Muscle layer of colon (tissue), 2 donors: ENCODE measurements around the gene SELENOV.

Source experiments
- H3K27ac ChIP-seq: one replicate; pipeline ENCODE4 v1.7.0; 2013; ENCODE audit warnings: low read depth, mild to moderate bottlenecking, low read length, moderate library complexity
- H3K27me3 ChIP-seq, 2 donors: one replicate each; pipeline ENCODE4 v1.7.0; 2013; ENCODE audit warnings: low read length in 2 of 2, mild to moderate bottlenecking in 2 of 2; ENCODE audit not compliant: insufficient read depth in 2 of 2, control insufficient read depth in 1 of 2
- H3K36me3 ChIP-seq: one replicate; pipeline ENCODE4 v1.7.0; 2013; ENCODE audit warnings: mild to moderate bottlenecking, low read length; ENCODE audit not compliant: insufficient read depth
- H3K4me1 ChIP-seq: one replicate; pipeline ENCODE4 v1.7.0; 2013; ENCODE audit warnings: mild to moderate bottlenecking, low read length; ENCODE audit not compliant: insufficient read depth
- H3K4me3 ChIP-seq, 2 donors: one replicate each; pipeline ENCODE4 v1.7.0; 2013; ENCODE audit warnings: low read length in 2 of 2, low read depth in 1 of 2, mild to moderate bottlenecking in 1 of 2, moderate library complexity in 1 of 2
- H3K9ac ChIP-seq: one replicate; pipeline ENCODE4 v1.7.0; 2013; ENCODE audit warnings: low read length
- H3K9me3 ChIP-seq: one replicate; pipeline ENCODE4 v1.7.0; 2013; ENCODE audit warnings: mild to moderate bottlenecking, low read length
- donor health status: abdominal sarcoma.
- donor health status: Adenocarcinoma of cecum.

SELENOV gene

DNA sequence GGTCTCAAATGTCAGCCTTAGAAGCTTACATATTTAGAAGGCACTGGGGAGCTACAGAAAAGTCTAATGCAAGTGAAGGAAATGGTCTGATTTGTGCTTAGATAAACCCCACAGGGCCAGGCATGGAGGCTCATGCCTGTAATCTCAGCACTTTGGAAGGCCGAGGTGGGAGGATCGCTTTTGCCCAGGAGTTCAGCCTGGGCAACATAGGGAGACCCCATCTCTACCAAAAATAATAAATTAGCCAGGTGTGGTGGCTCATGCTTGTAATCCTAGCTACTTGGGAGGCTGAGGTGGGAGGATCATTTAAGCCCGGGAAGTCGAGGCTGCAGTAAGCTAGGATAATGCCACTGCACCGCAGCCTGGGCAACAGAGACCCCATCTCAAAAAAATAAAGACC lies 18.9 kb upstream of the SELENOV start:
- no peak overlapping the region for H3K4me3 ChIP-seq
- peaks cover 4% of the 10 kb centered on the region for H3K36me3 ChIP-seq
- H3K27me3 ChIP-seq: peaks cover 12 to 36% of the 10 kb centered on the region in 2 donors
- H3K27ac ChIP-seq: no peak overlapping the region
- no peak overlapping the region for H3K9ac ChIP-seq
- H3K9me3 ChIP-seq: no peaks in the 10 kb centered on the region
- H3K4me1 ChIP-seq: peaks cover 6% of the 10 kb centered on the region

DNA sequence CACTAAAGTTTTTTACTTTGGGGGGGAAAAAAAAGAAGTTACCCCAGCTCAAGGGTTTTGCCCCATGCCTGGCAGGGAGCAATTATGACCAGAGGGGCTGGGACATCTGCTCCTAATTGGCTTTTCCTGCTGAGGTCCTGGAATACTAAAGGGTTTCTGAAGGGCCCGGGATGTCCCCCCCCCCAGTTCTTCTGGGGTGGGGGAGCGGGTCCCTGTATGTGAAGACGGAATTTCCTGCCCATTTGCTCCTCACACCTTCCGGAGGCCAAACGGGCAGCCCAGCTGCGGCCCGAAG lies 17.3 kb upstream of the SELENOV start:
- Histone ChIP-seq H3K9me3 (no peaks in the 10 kb centered on the region), H3K4me1 (peaks cover 6% of the 10 kb centered on the region), H3K36me3 (no peaks in the 10 kb centered on the region), H3K27ac (no peak overlapping the region), H3K27me3 (peaks cover 12 to 36% of the 10 kb centered on the region in 2 donors), H3K4me3 (no peak overlapping the region), H3K9ac (no peak overlapping the region)

DNA sequence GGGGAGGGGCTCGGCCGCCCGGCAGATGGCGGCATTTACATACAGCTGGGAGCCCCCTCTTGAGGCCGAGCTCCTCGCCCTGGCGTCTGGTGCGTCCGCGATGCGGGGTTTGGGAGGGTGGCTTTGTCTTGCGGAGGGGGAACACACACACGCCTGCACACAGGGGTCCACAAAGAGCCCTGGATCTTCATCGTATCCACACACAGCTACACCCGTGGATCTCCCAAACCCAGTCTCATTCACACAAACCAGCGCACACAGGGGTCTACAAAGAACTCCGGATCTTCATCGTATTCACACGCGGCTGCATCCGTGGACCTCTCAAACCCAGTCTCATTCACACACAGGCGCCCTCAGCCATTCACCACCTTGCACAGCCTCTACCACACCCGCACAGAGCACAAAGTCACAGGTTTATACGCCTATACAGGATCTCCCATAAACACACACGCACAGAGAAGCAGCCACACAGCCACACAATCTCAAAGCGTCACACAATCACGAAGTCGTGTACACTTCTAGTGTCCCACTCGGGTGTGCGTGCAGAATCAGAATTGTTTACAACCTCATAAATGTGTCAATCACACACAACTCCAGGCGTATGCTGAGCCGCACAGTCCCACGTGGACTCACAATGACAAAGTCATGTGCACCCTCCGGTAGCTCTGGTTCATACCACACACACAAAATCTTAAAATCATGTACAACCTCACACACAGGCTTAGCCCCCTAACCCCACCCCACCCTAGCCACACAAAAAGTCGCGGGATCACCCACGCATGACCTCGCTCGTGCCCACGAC lies 16.7 kb upstream of the SELENOV start:
- no peaks in the 10 kb centered on the region for H3K36me3 ChIP-seq
- H3K9me3 ChIP-seq: no peaks in the 10 kb centered on the region
- H3K27me3 ChIP-seq: peaks cover 16 to 41% of the 10 kb centered on the region in 2 donors
- H3K27ac ChIP-seq: no peak overlapping the region
- peaks cover 6% of the 10 kb centered on the region for H3K4me1 ChIP-seq
- H3K4me3 ChIP-seq: no peak overlapping the region
- no peak overlapping the region for H3K9ac ChIP-seq

DNA sequence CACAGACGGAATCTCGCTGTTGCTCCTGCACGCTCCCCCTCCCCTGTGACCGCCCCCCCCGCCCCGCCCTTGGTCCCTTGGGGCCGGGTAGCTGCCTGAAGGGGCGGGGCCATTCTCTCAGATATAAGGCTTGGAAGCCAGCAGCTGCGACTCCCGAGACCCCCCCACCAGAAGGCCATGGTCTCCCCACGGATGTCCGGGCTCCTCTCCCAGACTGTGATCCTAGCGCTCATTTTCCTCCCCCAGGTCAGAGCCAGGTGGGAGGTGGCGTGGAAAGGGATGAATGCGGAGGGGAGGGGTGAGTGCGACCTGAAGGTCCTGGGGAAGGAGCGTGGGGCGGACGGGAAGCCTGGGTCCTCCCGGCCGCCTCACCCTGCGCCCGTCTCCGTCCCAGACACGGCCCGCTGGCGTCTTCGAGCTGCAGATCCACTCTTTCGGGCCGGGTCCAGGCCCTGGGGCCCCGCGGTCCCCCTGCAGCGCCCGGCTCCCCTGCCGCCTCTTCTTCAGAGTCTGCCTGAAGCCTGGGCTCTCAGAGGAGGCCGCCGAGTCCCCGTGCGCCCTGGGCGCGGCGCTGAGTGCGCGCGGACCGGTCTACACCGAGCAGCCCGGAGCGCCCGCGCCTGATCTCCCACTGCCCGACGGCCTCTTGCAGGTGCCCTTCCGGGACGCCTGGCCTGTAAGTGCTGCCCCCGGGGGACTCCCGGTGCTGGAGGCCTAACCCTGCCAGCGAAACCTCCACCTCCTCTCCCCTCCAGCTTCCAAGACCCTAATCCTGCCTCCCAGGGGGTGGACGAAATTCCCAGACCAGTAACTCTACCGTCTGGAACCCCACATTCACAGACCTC lies 15.9 kb upstream of the SELENOV start, which contains the start of gene DLL3:
Gene DLL3, plus strand, starts transcription at position 150 of the 845 bp plus-strand sequence. Its CDS starts 28 bp downstream, at position 178.
- Histone ChIP-seq H3K4me1 (peaks cover 6% of the 10 kb centered on the region), H3K36me3 (no peaks in the 10 kb centered on the region), H3K4me3 (no peak within 1 kb of the TSS), H3K9me3 (no peaks in the 10 kb centered on the region), H3K27me3 (peaks cover 20 to 49% of the 10 kb centered on the region in 2 donors), H3K27ac (no peak within 1 kb of the TSS), H3K9ac (no peak within 1 kb of the TSS)

DNA sequence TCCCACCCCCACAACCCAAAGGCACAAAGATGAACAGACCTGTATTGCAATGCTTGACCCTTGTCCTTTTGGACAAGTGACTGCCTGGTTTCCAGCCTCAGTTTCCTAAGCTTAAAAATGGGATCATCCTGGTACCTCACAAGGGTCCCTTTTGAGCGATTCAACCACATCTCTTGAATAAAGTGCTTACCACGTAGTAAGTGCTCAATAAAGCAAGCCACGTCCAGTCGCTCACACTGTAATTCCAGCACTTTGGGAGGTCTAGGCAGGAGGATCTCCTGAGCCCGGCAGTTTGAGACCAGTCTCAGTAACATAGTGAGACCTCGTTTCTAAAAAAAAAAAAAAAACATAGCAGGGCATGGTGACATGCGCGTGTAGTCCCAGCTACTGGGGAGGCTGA lies 15.0 kb upstream of the SELENOV start:
- no peak overlapping the region for H3K9ac ChIP-seq
- H3K27me3 ChIP-seq: peaks cover 25 to 58% of the 10 kb centered on the region in 2 donors
- no peak overlapping the region for H3K27ac ChIP-seq
- H3K9me3 ChIP-seq: no peaks in the 10 kb centered on the region
- no peaks in the 10 kb centered on the region for H3K36me3 ChIP-seq
- H3K4me3 ChIP-seq: no peak overlapping the region
- peaks cover 6% of the 10 kb centered on the region for H3K4me1 ChIP-seq

DNA sequence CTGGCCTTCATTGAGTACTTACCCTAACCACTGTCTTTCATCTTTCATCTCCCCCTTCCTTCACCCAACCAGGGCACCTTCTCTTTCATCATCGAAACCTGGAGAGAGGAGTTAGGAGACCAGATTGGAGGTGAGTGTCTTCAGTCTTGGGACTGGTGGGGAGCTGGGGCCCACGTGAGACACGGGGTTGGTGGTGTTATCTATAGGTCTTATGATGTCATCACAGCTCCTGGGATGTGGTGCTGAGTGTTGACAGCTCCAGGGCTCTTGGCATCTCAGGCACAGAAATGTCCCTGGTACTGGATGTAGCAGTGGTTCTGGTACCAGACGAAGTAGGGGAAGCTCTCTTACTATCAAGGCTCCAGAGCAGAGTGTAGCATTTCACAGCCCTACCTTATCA lies 14.4 kb upstream of the SELENOV start:
- Histone ChIP-seq H3K4me3 (no peak overlapping the region), H3K9ac (no peak overlapping the region), H3K4me1 (peaks cover 6% of the 10 kb centered on the region), H3K9me3 (no peaks in the 10 kb centered on the region), H3K27me3 (peaks cover 31 to 64% of the 10 kb centered on the region in 2 donors), H3K27ac (no peak overlapping the region), H3K36me3 (no peaks in the 10 kb centered on the region)

DNA sequence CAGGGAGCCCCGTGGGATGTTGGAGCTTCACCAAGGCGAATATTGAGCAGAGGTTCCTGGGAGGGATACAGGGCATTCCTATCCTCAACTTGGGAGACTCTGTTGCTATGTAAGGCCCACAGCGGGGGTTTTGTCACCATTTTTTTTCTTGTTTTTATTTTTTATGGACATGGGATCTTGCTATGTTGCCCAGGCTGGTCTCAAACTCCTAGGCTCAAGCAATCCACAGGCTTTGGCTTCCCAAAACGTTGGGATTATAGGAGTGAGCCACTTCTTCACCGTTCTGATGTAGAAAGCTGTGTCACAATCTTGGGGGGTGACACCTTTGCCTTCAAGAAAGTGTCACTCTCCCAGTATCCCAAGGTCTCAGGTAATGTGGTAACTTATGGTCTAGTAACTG lies 13.6 kb upstream of the SELENOV start:
- Histone ChIP-seq H3K9me3 (no peaks in the 10 kb centered on the region), H3K4me1 (peaks cover 6% of the 10 kb centered on the region), H3K4me3 (no peak overlapping the region), H3K27ac (no peak overlapping the region), H3K36me3 (no peaks in the 10 kb centered on the region), H3K27me3 (peaks cover 34 to 72% of the 10 kb centered on the region in 2 donors), H3K9ac (no peak overlapping the region)

DNA sequence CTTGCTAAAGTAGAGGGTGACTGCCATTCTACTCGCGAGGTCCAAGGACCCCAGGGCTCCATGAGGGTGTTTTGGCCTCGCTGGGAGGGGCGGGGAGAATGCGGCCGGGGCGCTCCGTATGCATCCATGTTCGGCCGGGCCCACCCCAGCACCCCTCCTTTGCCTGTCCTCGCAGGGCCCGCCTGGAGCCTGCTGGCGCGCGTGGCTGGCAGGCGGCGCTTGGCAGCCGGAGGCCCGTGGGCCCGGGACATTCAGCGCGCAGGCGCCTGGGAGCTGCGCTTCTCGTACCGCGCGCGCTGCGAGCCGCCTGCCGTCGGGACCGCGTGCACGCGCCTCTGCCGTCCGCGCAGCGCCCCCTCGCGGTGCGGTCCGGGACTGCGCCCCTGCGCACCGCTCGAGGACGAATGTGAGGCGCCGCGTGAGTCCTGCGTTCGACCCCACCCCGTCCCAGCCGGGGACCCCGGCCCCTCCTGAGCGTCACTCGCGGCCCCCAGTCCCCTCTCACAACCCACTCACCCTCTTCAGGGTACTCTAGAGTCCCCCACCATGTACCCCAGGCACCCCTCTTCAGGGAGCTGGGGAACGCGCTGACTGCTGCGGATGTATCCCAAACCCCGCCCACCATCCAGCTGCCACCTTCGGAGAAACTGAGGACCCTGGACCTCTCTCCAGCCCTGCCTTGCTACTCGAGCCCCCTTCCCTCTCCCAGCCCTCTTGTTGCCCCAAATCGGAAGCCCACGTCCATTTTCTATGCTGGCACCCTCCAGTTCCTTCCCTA lies 12.1 kb upstream of the SELENOV start:
- peaks cover 34 to 76% of the 10 kb centered on the region in 2 donors for H3K27me3 ChIP-seq
- H3K36me3 ChIP-seq: no peaks in the 10 kb centered on the region

DNA sequence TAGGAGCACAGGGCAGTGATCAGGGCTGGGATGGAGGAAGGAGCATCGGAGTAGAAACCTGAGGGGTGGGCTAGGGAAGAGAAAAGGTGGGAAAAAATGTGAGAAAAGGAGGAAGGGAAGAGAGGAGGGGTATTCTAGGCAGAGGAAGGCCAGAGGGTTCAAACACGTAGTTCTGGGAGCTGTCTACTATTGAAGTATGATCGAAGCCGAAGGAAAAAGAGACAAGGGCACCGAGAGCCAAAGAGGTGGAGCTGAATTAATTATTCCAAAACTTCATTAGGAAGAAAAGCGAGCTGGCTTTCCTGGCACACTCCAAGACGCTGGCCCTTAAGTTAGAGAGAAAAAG lies 8.4 kb upstream of the SELENOV start:
- Histone ChIP-seq H3K4me3 (no peak overlapping the region), H3K4me1 (no peaks in the 10 kb centered on the region), H3K36me3 (no peaks in the 10 kb centered on the region), H3K27me3 (peaks cover 30 to 59% of the 10 kb centered on the region in 2 donors), H3K27ac (no peak overlapping the region), H3K9me3 (no peaks in the 10 kb centered on the region), H3K9ac (no peak overlapping the region)

More for the DNA sequence above, 12.1 kb upstream of the SELENOV start:
- H3K27ac ChIP-seq: no peak overlapping the region
- no peaks in the 10 kb centered on the region for H3K9me3 ChIP-seq
- no peak overlapping the region for H3K9ac ChIP-seq
- H3K4me3 ChIP-seq: no peak overlapping the region
- peaks cover 6% of the 10 kb centered on the region for H3K4me1 ChIP-seq

DNA sequence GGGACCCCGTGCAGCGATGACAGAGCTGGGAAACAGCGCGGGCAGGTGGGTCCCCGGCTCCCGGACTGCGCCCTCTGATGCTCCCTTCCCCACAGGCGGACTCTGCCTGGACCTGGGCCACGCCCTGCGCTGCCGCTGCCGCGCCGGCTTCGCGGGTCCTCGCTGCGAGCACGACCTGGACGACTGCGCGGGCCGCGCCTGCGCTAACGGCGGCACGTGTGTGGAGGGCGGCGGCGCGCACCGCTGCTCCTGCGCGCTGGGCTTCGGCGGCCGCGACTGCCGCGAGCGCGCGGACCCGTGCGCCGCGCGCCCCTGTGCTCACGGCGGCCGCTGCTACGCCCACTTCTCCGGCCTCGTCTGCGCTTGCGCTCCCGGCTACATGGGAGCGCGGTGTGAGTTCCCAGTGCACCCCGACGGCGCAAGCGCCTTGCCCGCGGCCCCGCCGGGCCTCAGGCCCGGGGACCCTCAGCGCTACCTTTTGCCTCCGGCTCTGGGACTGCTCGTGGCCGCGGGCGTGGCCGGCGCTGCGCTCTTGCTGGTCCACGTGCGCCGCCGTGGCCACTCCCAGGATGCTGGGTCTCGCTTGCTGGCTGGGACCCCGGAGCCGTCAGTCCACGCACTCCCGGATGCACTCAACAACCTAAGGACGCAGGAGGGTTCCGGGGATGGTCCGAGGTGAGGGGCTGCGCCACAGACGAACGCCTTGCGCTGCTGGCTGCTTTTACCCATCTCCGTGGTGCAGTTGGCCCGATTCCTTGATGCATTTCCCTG lies 7.8 kb upstream of the SELENOV start:
- H3K27ac ChIP-seq: no peak overlapping the region
- peak overlapping the region in 1 of 2 donors; percentile 38 for H3K4me3 ChIP-seq
- H3K9ac ChIP-seq: no peak overlapping the region
- no peaks in the 10 kb centered on the region for H3K4me1 ChIP-seq
- no peaks in the 10 kb centered on the region for H3K9me3 ChIP-seq
- no peaks in the 10 kb centered on the region for H3K36me3 ChIP-seq
- peaks cover 30 to 59% of the 10 kb centered on the region in 2 donors for H3K27me3 ChIP-seq
